AG09309 (cell line): ENCODE results near the gene CTNNA1.

Experiments
- DNase-seq: peaks from one replicate; pipeline ENCODE4 v3.0.0-alpha.2; 2010; ENCODE audit warnings: low read depth
- H3K4me3 ChIP-seq: 2 replicates; pipeline ENCODE4 v1.5.1; 2011; ENCODE audit warnings: mild to moderate bottlenecking, low read depth, low read length, moderate library complexity; ENCODE audit not compliant: control insufficient read depth
- TF ChIP-seq, protein P1 (sequence below): IDR thresholded peaks from 2 replicates; pipeline ENCODE4 v1.5.1; 2011; ENCODE audit warnings: mild to moderate bottlenecking, low read depth, low read length, inconsistent platforms; ENCODE audit not compliant: insufficient read depth, control insufficient read depth; ENCODE audit errors: missing control alignments

CTNNA1 gene

DNA sequence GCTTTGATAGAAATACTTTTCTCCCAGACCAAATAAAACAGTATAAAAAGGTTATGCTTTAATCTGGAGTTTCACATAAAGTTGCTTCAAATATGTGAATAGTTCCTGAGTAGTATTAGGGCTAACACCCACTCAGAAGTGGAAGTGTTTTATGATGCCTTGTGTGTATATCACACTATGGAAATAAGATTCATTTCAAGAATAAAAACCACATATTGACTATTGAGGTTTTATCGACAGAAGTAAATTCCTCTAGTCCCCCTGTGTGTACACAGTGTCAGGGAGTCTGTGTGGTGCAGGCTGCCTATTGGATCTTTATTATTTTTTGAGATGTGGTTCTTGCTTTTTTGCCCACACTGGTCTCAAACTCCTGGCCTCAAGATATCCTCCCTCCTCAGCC lies 142.7 kb downstream of the CTNNA1 start:
- TF ChIP-seq, protein P1, sequence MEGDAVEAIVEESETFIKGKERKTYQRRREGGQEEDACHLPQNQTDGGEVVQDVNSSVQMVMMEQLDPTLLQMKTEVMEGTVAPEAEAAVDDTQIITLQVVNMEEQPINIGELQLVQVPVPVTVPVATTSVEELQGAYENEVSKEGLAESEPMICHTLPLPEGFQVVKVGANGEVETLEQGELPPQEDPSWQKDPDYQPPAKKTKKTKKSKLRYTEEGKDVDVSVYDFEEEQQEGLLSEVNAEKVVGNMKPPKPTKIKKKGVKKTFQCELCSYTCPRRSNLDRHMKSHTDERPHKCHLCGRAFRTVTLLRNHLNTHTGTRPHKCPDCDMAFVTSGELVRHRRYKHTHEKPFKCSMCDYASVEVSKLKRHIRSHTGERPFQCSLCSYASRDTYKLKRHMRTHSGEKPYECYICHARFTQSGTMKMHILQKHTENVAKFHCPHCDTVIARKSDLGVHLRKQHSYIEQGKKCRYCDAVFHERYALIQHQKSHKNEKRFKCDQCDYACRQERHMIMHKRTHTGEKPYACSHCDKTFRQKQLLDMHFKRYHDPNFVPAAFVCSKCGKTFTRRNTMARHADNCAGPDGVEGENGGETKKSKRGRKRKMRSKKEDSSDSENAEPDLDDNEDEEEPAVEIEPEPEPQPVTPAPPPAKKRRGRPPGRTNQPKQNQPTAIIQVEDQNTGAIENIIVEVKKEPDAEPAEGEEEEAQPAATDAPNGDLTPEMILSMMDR = no peak
- no peak overlapping the region for H3K4me3 ChIP-seq
- DNase-seq = no peak

DNA sequence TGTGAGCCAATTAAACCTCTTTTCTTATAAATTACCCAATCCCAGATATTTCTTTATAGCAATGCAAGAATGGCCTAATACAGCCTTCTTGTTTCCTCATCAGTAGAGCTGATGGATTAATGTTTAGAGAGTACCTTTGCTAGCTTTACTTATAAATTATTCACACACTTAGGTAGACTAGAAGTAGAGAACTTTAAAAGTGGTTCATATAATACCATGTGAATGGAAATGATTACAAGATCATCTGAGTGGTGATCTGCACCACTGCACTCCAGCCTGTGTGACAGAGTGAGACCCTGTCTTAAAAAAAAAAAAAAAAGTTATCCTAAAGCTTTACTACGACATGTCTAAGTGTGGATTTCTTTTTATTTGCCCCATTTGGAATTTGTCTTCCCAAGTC lies 145.1 kb downstream of the CTNNA1 start:
- no peak for DNase-seq
- H3K4me3 ChIP-seq = no peak overlapping the region
- TF ChIP-seq, protein P1 = no peak

DNA sequence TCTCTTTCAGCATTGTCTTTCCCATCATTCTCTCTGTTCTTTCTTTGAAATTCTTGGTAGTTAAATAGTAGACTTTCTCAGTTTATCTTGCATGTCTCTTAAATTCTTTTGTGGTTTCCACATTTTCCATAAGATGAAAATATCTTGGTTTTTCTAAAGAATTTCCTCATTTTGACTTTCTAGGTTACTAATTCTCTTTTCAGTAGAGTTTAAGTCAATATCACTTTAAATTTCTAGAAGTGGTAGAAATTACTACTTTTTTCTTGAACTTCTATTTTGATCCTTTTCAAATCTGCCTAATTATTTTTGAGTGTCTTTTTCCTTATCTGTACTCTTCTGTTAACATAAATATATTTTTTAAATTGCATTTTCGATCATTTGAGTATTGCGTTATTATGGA lies 145.5 kb downstream of the CTNNA1 start:
- no peak overlapping the region for H3K4me3 ChIP-seq
- TF ChIP-seq, protein P1 = no peak
- DNase-seq = no peak

DNA sequence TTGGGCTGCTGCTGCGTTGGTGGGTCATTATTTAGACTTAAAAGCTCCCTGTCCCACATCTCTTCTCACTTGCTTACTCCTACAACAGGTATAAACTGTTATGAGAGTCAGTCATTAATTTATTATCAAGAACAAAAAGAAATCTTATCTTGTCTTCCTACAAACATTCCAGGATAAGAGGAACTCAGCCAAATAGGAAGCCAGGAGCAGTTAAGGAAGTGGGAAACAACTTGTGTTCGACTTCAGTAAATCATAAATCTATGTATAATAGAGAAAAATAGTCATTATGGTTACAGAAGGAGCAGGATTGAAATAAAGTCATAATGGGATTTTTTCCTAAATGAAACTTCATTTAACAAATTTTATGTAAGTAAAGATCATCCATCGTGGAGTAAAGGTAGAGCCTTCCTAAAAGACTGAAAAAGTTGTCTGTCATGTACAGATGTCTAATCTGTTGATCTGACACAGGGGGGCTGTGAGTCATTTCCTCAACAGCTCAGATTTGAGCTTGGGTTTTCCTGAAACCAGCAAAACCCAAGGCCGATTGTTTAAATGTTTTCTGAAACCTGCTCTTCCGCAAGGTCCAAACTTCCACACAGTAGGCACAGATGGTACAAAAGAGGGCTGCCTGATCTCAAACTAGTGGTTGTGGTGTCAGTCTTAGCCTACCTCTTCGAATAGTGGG lies 147.2 kb downstream of the CTNNA1 start:
- no peak overlapping the region for H3K4me3 ChIP-seq
- no peak for DNase-seq

DNA sequence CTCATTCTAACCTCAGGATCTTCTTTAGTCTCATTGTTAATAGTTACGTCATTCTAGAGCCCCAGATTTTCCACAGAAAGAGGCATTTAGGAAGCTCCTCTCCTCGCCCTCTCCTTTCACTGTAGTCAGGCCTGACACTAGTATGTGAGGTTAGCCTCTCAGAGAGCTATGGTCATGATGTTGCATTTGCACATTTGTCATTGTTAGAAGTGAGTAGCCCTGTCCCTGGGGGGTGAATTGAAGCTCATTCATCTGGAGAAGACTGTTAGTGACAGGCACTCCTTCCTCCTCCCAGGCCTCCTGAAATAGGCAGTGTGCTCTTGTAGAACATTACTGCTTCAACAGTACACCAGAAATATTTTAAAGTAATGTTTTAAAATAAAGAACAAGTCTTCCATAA lies 148.5 kb downstream of the CTNNA1 start:
- H3K4me3 ChIP-seq = no peak overlapping the region
- TF ChIP-seq, protein P1 = no peak
- DNase-seq = no peak

More for the DNA sequence above, 147.2 kb downstream of the CTNNA1 start:
- TF ChIP-seq, protein P1 = no peak

DNA sequence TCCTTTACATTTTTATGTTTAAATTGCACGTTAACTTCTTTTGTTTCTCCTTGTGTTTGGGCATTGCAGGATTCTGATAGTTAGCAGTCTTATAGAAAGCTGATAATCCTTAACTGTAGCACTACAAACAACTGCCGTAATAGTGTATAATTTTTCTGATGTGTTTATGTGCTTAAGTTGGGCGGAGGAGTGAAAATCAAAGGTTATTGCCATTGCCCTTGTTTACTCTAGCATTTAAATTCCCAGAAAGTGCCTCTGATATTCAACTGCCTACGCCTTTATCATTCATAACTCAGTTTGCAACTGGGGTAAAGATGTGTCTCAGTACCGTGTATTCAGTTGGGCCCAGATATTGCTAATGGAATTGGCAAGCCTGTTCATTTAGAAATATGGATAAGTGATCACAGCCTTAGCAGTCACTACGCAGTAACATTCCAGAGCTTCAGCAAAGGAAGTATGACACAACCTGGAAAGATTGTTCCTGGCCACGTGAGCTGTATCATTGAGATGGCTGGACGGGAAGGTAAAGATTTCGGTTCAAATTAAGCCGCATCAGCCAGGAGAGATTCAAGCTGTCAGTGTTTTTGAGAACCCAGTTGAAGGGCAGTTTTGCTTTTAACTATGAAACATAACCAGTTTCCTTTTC lies 150.0 kb downstream of the CTNNA1 start:
- TF ChIP-seq, protein P1 = no peak
- no peak for DNase-seq

More for the DNA sequence above, 150.0 kb downstream of the CTNNA1 start:
- H3K4me3 ChIP-seq = no peak overlapping the region
